ENCODE results near the gene FNIP1.
"Not testable (repeated sequence)": the region's sequence is repeated elsewhere in the genome, so short reads cannot be mapped to it uniquely, and the experiment has no call there.

The FNIP1 gene

DNA sequence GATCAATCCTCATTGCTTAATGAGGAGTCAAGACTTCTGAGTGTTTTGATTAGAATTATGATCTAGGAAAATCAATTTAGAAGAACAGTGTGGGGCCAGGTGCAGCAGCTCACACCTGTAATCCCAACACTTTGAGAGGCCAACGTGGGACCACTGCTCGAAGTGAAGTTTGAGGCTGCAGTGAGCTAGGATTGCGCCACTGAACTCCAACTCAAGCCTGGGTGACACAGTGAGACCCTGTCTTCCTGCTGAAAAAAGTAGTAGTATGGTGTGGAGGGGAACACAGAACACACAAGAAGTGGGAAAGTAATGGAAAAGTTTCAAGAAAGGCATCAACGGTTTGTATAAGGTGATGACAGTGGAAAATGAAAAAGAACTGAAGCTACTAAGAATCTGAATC lies 9.1 kb downstream of the FNIP1 start:
- no peak for DNase-seq (ENCODE audit: low read depth in 2 of 3, low spot score in 1 of 3)

DNA sequence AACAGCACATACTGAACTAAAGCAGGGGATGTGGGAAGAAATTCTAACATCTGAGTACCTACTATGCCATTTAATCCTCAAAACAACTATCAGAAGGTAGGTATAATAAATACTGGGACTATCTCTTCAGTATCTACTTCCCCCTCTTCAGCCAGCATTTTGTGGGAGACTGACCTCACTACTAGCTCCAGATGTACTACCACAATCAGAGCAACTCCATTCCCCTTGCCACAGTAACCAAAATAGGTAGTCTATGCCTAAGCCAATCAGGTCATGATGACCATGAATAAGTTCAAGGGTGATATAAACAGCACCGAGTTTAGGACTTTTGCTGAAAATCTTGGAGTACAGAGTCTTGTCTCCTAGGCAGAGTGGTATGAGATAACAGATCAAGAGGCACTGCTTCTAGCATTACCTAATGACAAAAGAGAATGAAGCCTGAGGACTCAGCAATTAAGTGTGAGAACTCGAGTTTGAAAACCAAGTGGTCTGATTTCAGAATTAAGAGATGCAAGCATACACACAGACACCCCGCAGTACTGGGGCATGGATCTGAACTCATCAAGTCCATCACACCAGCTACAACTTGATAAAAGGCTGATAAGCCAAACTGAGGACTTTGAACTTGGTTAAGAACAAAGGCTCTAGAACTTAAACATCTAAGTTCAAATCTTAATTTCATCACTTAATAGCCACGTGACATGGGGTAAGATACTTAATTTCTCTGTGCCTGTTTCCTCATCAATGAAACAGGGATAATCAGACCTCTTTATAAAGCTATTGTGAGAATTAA lies 9.7 kb downstream of the FNIP1 start:
- no peak for DNase-seq (ENCODE audit: low read depth in 2 of 3, low spot score in 1 of 3)

DNA sequence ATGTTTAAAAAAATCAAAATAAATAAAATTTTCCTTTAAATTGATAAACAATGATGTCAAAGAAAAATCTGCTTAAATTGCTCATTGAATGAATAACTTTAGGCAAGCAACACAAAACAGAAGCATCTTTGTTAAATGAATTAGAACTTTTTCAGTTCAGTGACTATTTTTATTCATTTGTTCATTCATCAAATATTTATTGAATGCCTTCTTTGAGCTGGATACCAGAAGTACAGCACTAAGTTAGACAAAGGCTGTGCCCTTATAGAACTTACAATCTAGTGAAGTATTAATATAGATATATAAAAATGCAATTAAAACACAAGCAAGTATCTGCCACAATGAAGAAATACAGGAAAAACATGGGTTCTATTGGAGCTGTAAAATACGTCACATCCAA lies 10.8 kb downstream of the FNIP1 start:
- no peak for DNase-seq (ENCODE audit: low read depth in 2 of 3, low spot score in 1 of 3)

DNA sequence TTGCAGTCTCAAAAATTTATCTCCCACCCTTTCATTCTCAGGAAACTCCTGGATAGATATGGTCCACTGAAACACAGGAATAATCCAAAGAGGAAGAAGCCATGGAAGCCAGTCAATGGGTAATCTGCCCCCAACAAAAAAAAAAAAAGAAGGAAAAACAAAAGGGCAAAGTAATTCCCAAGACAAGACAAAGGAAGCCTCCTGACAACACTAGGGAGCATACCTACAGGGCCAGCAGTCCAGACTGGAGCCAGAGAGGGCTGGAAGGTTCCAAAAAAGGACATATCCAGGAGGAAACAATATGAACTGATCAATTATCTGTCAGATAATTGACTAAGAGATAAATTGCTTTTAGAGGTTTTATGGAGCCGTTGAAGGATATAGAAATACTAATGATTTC lies 12.9 kb downstream of the FNIP1 start:
- DNase-seq (ENCODE audit: low read depth in 2 of 3, low spot score in 1 of 3) = no peak

DNA sequence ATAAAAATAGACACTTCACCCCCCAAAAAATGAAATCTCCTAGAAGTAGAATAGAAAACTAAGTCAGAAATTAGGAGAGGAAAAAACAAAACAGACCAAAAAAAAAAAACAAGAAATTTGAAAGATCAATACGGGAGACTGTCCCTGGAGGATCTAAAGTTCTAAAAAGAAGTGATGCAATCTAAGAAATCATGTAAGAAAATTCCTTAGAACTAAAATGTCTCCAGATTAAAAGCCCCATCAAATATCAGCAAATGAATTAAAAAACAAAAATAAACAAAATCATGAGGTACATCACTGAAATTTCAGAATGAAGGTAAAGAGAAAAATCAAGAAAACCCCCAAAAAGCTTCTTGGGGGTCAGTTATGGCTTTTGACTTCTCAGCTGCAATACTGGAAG lies 13.5 kb downstream of the FNIP1 start:
- DNase-seq (ENCODE audit: low read depth in 2 of 3, low spot score in 1 of 3) = no peak

DNA sequence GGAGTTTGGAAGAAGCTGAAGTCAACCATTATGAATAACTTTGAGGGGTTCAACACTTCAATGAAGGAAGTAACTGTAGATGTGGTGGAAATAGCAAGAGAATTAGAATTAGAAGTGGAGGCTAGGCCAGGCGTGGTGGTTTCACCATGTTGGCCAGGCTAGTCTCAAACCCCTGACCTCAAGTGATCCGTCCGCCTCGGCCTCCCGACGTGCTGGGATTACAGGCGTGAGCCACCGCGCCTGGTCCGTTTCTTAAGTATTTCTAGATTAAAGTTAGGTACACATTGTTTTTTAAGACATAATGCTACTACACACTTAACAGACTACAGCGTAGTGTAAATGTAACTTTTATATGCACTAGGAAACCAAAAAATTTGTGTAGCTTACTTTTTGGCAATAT lies 14.1 kb downstream of the FNIP1 start:
- DNase-seq (ENCODE audit: low read depth in 2 of 3, low spot score in 1 of 3) = no peak

DNA sequence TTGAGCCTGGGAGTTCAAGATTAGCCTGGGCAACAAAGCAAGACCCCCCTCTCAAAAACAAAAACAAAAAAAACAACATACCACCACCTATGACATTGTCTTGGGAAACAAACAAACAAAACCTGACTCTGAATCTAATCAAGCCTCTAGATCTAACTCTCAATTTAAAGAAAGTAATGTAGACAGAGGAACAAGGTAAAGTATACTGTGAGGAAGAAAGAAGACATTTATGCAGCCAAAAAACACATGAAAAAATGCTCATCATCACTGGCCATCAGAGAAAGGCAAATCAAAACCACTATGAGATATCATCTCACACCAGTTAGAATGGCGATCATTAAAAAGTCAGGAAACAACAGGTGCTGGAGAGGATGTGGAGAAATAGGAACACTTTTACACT lies 18.7 kb downstream of the FNIP1 start:
- not testable (repeated sequence) for DNase-seq (ENCODE audit: low read depth in 2 of 3, low spot score in 1 of 3)

DNA sequence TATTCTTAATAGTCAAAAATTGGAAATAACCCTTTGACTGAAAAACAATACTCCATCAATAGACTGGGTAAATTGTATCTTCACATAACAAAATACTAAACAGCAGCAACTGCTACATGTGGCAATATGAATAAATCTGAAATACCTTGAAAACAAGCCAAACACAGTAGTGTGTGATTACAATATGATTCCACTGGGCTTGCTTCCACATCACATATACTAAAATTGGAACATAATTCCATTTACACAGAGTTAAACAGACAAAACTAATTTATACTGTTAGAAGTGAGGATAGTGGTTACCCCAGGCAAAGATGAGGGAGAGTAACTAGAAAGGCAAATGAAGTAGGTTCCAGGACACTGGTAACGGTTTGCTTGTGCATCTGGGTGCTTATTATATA lies 20.4 kb downstream of the FNIP1 start:
- DNase-seq (ENCODE audit: low read depth in 2 of 3, low spot score in 1 of 3) = no peak

DNA sequence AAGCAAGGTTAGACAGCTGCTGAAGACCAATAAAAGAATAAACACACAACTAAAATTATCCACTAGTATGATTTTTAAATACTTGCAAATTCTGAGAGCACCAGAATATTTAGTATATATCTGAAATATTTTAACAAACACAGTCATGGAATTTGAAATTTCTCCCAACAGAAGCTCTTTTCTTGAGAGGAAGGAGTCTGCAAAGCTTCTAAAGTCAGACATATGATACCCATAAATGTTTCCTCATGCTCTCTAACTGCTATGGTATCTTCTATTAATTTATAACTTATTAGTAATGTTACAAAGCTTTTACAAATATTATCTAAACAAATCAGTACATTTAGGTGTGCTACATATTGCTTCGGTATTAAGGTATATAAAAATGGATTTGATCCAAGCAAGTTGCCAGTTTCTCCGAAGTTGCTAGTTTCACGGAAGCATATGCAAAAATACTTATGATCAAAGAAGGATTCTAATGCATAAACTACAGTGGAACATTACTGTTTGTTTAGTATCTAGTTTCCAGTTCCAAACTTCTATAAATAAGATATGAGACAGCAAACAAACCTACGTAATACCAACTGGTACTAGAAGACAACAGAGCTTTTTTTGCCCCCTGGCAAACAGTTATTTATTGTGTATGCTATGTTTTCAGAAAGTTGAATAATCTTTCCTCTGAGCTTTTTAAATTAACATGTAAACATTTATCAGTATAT lies 22.0 kb downstream of the FNIP1 start:
- DNase-seq (ENCODE audit: low read depth in 2 of 3, low spot score in 1 of 3) = no peak

DNA sequence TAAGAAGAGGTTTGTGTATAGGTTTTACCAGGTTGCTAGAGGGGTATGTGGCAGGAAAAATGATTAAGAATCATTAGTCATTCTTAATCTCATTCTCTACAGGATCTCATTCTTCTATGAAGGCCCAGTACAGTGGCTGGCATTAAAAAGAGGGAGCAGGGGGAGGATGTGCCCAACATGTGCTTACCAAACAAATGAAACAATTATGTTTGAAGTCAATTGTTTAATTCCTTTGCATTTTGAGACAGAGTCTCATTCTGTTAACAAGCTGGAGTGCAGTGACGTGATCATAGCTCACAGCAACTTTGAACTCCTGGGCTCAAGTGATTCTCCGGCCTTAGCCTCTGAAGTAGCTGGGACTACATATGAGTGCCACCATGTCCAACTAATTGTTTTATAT lies 23.0 kb downstream of the FNIP1 start:
- DNase-seq (ENCODE audit: low read depth in 2 of 3, low spot score in 1 of 3) = no peak

DNA sequence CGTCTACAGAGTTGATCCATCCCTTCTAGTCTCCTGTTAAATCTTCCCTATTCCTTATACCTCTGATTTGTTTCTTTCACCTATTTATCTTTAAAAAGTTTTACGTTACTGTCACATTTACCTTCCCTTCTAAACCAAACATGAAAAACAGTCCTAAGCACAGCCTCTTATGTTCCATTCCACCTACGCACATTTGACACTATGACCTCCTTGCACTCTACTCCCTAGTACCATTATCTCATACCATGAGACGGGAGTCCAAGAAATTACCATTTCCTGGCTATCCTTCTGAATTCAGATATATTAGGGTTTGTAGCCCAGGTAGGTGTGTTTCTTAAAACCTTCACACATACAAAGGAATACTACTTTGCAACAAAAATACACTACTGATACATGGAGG lies 25.1 kb downstream of the FNIP1 start:
- no peak for DNase-seq (ENCODE audit: low read depth in 2 of 3, low spot score in 1 of 3)

DNA sequence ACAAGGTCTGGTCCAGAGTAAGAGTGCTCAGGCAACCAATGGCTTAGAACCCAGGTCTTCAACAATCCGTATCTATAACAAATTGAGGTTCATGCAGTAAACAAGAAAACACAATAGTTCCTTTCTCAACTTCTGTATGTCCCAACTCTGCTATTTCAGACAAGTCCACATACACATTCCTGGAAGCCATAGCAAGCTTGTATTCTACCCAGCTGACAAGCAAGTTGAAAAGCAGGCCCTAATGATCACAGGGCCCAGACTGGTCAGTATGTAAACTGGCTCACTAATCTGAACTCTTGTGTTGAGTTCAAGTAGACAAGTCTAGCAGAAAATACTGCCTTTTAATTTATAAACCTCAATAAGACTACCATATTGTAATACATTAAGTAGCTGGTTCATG lies 26.9 kb downstream of the FNIP1 start:
- no peak for DNase-seq (ENCODE audit: low read depth in 2 of 3, low spot score in 1 of 3)

DNA sequence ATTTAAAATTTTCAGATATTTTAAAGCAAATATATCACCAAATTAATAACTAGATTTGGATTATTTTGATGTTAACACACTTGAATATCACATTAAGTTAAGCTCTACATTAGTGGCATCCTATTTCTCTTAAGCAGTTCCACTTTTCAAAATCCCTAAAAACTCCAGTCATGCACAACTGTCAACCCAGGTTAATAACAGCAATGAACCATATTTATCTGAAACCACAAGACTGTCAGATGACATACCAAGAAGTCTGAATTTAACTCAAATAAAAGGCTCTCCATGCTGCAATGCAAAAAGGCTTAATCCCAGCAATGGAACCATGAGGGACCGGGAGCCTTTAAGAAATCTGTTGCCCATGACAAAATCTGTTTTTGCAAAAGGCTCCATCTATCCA lies 27.5 kb downstream of the FNIP1 start:
- DNase-seq (ENCODE audit: low read depth in 2 of 3, low spot score in 1 of 3) = no peak

DNA sequence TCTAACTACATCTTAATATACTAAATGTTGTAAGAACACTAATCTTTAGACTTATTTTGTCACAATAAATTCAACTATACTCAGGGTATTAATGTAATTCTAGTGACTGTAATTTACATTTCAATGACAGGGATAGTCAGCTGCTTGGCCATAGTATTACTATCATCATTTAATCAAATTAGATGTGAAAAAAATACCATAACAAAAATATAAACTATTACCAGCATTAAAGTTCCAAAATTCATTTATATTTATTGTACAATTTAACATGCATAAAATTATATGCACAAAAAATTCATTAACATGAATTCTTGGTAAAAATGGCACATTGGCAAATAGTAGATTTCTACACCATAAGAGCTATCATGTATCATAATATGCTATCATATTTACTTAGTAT lies 28.9 kb downstream of the FNIP1 start:
- DNase-seq (ENCODE audit: low read depth in 2 of 3, low spot score in 1 of 3) = no peak

DNA sequence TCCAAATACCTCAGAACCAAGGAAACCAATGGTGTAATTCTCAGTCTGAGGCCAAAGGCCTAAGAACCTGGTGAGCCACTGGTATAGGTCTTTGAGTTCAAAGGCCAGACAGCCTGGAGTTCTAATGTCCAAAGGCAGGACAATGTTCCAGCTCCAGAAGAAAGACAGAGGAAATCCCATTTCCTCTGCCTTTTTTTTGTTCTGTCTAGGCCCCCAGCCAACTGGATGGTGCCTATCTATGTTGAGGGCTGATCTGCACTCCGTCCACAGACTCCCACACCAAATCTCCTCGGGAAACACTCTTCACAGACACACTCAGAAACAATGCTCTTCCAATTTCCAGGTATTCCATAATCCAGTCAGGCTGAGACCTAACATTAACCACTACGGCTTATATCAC lies 30.1 kb downstream of the FNIP1 start:
- DNase-seq (ENCODE audit: low read depth in 2 of 3, low spot score in 1 of 3) = no peak

DNA sequence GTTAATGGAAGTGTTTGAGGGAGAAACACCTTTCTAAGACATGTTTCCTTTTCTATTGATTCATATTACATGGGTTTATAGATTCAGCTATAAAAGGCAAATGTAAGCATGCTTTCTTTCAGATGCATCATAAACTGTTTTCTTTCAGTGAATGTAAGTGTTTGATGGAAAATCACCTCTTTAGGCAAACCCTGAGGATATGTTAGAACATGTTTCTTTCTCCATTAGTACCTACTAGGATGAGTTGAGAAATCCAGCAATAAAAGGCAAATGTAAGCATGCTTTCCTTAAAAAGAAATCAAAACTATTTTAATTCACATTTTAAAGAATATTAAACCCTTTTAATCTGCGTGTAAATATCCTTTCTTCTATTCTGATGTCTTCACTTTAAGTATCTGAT lies 31.6 kb downstream of the FNIP1 start:
- DNase-seq (ENCODE audit: low read depth in 2 of 3, low spot score in 1 of 3) = no peak

DNA sequence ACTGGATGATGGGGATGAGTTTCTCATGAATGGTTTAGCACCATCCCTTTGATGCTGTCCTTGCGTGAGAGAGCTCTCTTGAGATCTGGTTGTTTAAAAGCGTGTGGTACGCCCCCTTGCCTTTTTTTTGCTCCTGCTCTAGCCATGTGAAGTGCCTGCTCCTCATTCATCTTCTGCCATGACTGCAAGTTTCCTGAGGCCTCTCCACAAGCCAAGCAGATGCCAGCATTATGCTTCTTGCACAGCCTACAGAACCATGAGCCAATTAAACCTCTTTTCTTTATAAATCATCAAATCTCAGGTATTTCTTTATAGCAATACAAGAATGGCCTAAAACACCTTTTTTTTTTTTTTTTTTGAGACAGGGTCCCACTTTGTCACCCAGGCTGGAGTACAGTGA lies 32.8 kb downstream of the FNIP1 start:
- no peak for DNase-seq (ENCODE audit: low read depth in 2 of 3, low spot score in 1 of 3)

DNA sequence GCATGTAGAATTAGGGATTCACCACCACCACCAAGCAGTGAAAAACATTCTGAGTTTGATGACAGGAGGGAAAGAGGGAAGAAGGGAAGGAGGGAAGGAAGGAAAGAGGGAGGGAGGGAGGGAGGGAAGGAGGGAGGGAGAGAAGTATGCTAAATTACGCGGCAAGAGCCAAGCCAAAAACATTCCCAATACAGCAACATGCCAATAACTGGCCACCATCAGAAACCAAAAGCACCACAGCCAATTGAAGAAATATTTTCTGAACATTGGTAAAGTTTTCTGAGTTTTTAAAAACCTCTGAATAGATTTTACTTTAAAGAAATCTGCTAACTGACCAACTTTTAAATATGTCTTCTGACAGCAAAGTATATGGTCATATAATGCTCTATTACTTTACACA lies 36.0 kb downstream of the FNIP1 start:
- DNase-seq (ENCODE audit: low read depth in 2 of 3, low spot score in 1 of 3) = no peak

DNA sequence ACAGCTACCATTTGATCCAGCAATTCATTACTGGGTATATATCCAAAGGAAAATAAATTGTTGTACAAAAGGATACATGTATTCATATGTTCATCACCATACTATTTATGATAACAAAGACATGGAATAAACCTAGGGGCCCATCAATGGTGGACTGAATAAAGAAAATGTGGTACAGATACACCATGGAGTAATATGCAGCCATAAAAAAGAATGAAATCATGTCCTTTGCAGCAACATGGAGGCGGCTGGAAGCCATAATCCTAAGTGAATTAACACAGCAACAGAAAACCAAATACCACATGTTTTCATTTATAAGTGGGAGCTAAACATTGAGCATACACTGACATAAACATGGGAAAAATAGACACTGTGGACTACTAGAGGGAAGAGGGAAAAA lies 37.1 kb downstream of the FNIP1 start:
- no peak for DNase-seq (ENCODE audit: low read depth in 2 of 3, low spot score in 1 of 3)

DNA sequence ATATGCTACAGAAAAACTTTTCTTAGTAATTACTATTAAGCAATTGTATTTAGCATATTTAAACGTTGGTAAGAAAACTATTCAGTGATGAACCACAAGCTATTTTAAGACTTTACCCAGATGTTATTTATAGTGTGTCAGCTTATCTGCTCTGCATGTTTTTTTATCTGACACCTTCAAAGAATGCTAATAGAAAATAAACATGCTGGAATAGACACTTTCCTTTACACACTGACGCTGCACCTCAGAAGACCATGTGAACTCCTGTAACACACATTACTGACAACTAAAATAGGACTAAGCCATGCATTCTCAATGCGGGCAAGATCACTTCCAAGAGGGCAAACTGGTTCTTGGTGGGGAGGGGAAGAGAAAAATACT lies 38.3 kb downstream of the FNIP1 start:
- no peak for DNase-seq (ENCODE audit: low read depth in 2 of 3, low spot score in 1 of 3)

DNA sequence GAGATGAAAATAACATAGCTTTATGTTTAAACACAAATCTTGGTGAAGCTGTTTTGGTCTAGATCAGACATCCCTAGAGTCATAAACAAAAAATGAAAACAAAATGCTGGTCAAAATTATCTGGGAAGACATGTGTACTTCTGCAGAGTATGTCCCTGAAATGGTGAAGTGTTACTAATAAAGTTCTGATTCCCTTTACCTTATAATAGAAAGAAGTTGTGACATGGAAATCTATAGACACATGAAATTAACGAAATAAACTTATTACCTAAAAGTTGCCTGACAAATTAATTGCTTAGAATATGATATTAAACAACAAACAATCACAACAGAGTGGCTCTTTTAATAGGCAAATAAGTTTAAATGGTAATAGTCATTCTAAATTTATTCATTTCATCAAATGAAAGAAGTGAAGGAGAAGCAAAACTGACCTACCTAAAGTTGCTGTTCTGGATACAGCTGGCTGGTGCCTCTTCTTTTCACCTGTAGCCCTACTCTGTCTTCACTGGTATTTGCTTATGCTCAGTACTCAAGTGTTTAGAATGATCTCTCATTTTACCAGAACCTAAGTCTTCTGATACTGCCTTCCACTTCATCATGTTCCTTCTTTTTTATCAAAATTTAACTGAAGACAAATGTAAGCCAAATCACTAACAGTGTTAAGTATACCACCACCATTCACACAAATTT lies 38.8 kb downstream of the FNIP1 start:
- no peak for DNase-seq (ENCODE audit: low read depth in 2 of 3, low spot score in 1 of 3)

DNA sequence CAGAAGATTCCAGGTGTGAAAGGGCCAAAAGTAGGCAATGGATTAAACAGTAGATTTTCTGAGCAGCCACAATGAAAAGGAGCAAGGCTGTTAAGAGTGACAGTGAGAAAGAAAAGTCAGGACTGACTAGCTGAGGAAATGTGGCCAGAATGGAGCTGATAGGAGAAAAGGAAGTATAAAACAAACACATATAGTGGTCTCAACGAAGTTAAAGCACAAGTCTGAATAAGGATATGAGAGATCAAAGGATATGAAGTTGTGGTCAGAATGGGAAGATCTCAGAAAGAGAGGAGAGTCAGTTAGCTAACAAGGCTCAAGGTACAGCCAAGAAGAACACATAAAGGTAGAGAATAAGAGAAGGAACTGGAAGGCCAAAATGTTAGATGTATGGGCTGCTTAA lies 39.9 kb downstream of the FNIP1 start:
- DNase-seq (ENCODE audit: low read depth in 2 of 3, low spot score in 1 of 3) = no peak
